ENCODE measurements around the gene STUB1. TPM values are rescaled to one million over a fixed set of nuclear protein-coding genes. Genes with fewer than 3 reads are reported as not detected.

The STUB1 gene
- total and polyA plus RNA-seq, 4 donors = 67.4 to 169 (median 105) TPM

DNA sequence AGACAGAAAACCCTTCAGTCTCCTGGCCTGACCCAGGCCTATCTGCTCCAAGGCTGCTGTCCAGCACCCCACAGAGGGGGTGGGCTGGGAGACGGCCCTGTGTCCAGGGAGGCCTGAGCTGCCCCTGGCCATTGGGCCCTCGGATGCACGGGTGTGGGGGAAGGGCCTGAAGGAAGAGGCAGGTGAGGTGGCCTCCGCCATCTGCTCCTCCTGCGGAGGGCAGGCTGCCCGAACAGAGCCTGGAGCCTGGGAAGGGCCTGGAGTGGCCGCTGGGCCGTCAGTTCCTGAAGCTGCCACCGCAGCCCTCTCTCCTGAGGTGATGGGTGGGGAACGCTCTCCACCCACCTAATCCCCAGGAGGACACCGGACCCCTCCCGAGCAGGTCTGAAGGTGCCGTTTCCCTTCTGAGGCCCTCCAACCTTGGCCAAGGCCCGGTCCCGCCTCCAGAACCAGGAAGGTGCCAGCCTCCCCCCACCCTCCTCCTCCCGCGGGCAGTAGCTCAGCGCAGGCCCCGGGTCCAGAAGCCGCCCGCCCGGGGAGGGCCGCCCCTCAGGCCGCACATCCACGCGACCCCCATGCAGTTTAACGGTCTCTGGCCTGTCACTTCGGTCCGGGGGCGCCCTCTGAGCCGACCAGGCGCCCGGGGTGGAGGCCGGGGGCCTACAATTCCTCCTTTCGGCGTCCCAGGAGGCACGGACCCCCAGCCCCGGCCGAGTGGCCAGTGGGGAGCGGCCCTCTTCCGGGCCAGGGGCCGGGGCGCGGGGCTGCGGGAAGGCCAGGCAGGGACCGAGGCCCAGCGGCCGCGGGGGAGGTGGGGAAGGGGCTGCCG lies 24.6 kb downstream of the STUB1 start:
- H3K4me3 ChIP-seq (ENCODE audit: low read length in 2 of 2) = no peak overlapping the region

DNA sequence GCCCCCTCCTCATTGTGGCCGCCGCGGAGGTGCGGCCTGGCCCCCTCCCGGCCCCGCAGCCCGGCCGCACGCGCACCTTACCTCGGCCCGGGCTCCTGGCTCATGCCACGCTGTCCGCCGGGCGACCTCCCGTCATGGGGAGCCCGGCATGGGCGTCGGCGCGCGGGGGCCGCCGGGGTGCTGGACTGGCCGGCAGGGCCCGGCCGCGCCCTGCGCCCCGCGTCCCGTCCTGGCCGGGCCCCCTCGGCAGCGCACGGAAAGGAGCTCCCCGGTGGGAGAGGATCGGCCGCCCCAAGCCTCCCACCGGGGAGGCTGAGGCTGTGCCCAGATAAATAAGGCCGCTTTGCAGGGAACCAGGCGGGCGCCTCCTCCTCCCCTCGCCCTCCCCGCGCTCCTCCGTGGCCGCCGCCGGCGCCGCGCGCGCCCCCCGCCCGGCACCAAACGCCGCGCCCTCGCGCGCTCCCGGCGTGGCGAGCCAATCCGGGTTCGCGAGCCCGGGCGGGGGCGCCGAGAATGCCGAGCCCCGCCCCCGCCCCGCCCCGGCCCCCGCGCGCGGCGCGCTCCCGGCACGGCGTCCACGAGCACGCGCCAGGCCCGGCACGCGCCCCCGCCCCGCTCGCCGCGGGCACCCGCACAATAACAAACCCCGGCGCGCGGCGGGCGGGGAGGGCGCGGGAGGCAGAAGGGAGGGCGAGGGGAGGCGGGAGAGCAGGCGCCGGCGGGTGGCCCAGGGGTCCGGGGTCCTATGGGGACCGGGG lies 25.4 kb downstream of the STUB1 start, which contains the start of gene FBXL16:
Gene FBXL16, minus strand, starts transcription at position 371 of the 758 bp plus-strand sequence. CDS start 8,396 bp downstream, outside the sequence.
- 0 to 1% methylated on average over 49 to 115 of the region's 115 CpGs for WGBS, 2 donors
- H3K9me3 ChIP-seq (ENCODE audit: control insufficient read depth, low read length) = no peaks in the 10 kb centered on the region
- H3K27me3 ChIP-seq (ENCODE audit: control insufficient read depth in 1 of 2, insufficient read depth in 2 of 2, low read length in 1 of 2) = no peaks in the 10 kb centered on the region
- no peak within 1 kb of the TSS for H3K27ac ChIP-seq (ENCODE audit: low read depth in 1 of 2, low read length in 2 of 2)
- ATAC-seq (ENCODE audit: low FRiP score) (no peak), DNase-seq (no peak)
- H3K4me1 ChIP-seq (ENCODE audit: control insufficient read depth in 1 of 2, insufficient read depth in 2 of 2, low read length in 2 of 2) = no peaks in the 10 kb centered on the region
- intact Hi-C loops (cut with DNase I) = no loop called here
- no peak within 1 kb of the TSS for H3K4me3 ChIP-seq (ENCODE audit: low read length in 2 of 2)
- H3K36me3 ChIP-seq (ENCODE audit: control insufficient read depth in 1 of 2, insufficient read depth in 2 of 2, low read length in 1 of 2) = no peaks in the 10 kb centered on the region

More for the DNA sequence above, 24.6 kb downstream of the STUB1 start:
- Histone ChIP-seq H3K4me1 (ENCODE audit: control insufficient read depth in 1 of 2, insufficient read depth in 2 of 2, low read length in 2 of 2) (no peaks in the 10 kb centered on the region), H3K36me3 (ENCODE audit: control insufficient read depth in 1 of 2, insufficient read depth in 2 of 2, low read length in 1 of 2) (no peaks in the 10 kb centered on the region), H3K27ac (ENCODE audit: low read depth in 1 of 2, low read length in 2 of 2) (no peak overlapping the region), H3K27me3 (ENCODE audit: control insufficient read depth in 1 of 2, insufficient read depth in 2 of 2, low read length in 1 of 2) (no peaks in the 10 kb centered on the region), H3K9me3 (ENCODE audit: control insufficient read depth, low read length) (no peaks in the 10 kb centered on the region)
- no peak for ATAC-seq (ENCODE audit: low FRiP score)
- intact Hi-C loops (cut with DNase I) = no loop called here
- DNase-seq = no peak
- 9 to 10% methylated on average over 37 to 50 of the region's 50 CpGs for WGBS, 2 donors

DNA sequence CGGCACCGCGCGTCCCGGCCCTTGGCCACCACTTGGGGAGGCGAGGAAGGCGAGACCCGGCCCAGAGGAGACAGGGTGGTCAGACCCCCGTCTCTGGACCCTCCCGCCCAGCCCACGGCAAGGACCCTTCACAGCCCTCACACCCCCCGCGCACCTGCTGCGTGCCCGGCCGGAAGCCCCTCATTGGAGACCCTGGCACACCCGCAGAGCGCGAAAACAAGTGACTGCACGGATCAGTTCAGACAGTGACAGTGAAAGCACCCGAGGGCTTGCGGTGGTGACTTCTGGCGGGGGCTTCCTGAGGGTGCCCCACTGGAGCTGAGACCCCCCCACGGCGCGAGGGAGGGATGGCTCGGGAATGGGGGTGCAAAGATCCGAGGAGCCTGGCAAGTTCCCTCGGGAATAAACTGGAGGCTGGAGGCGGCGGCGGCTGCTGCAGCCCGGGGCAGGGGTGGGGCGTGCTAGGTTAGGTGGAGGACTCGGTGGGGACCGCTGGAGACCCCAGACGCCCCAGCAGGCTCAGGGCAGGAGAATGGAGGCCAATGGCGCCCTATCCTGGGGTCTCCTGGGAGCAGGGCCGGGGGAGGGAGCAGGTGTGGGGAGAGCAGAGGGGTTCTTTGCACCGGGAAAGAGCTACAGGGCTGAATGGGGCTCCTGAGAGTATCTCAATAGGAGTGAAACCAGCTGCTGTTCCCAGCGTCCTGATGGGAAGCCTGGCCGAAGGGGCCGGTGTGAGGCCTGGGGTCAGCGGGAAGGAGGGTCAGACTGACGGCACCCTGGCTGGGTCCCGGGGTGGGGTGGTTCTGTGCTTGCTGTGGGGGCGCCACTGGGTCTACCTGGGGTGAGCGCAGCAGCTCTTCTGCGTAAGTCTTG lies 26.2 kb downstream of the STUB1 start:
- Histone ChIP-seq H3K27me3 (ENCODE audit: control insufficient read depth in 1 of 2, insufficient read depth in 2 of 2, low read length in 1 of 2) (no peaks in the 10 kb centered on the region), H3K27ac (ENCODE audit: low read depth in 1 of 2, low read length in 2 of 2) (no peak overlapping the region)

DNA sequence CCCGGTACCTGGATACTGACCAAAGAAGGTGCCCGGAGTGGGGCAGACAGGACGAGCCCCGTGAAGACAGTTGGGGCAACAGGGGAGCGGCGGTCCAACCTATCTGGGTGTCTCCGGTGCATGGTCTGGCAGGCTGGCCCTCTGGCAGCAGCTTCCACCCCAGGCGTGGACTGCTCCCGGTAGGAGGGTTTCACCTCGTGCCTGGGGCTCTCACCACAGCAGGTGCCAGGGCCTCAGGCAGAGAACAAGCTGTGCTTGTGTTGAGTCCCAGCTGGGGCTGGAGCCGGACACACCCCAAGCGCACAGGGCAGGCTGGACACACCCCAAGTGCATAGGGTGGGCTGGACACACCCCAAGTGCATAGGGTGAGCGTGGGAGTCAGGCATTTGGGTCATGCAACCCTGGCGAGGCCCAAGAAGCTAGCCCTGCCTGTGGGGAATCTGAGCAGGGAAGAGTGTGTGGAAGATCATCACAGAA lies 26.9 kb downstream of the STUB1 start:
- Histone ChIP-seq H3K27me3 (ENCODE audit: control insufficient read depth in 1 of 2, insufficient read depth in 2 of 2, low read length in 1 of 2) (no peaks in the 10 kb centered on the region), H3K36me3 (ENCODE audit: control insufficient read depth in 1 of 2, insufficient read depth in 2 of 2, low read length in 1 of 2) (no peaks in the 10 kb centered on the region), H3K4me3 (ENCODE audit: low read length in 2 of 2) (no peak overlapping the region), H3K4me1 (ENCODE audit: control insufficient read depth in 1 of 2, insufficient read depth in 2 of 2, low read length in 2 of 2) (no peaks in the 10 kb centered on the region), H3K9me3 (ENCODE audit: control insufficient read depth, low read length) (no peaks in the 10 kb centered on the region), H3K27ac (ENCODE audit: low read depth in 1 of 2, low read length in 2 of 2) (no peak overlapping the region)
- whole genome bisulfite sequencing, 2 donors = 35 to 36% methylated on average over 13 to 14 of the region's 14 CpGs
- DNase-seq = no peak
- no peak for ATAC-seq (ENCODE audit: low FRiP score)
- intact Hi-C loops (cut with DNase I) = no loop called here

More for the DNA sequence above, 26.2 kb downstream of the STUB1 start:
- WGBS, 2 donors = 3% methylated on average over 36 to 49 of the region's 49 CpGs
- no peaks in the 10 kb centered on the region for H3K4me1 ChIP-seq (ENCODE audit: control insufficient read depth in 1 of 2, insufficient read depth in 2 of 2, low read length in 2 of 2)
- H3K9me3 ChIP-seq (ENCODE audit: control insufficient read depth, low read length) = no peaks in the 10 kb centered on the region
- no peak for DNase-seq
- intact Hi-C loops (cut with DNase I) = no loop called here
- H3K4me3 ChIP-seq (ENCODE audit: low read length in 2 of 2) = no peak overlapping the region
- H3K36me3 ChIP-seq (ENCODE audit: control insufficient read depth in 1 of 2, insufficient read depth in 2 of 2, low read length in 1 of 2) = no peaks in the 10 kb centered on the region
- ATAC-seq (ENCODE audit: low FRiP score) = no peak

DNA sequence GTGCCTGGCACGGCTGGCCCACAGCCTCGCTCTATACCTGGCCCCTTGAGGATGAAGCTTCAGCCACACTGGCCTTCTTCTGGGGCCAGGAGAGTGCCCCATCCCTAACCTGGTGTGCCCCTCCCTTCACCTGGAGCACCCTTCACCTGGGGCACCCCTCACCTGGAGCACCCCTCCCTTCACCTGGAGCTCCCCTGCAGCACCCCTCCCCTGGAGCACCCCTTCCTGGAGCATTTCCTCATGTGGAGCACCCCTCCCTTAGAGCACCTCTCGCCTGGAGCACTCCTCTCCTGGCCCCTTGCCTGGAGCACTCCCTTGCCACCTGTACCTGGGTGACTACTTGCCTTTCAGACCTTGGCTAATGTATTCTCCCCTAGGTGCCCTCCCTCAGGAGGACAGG lies 27.8 kb downstream of the STUB1 start:
- DNase-seq (no peak), ATAC-seq (ENCODE audit: low FRiP score) (no peak)
- H3K27ac ChIP-seq (ENCODE audit: low read depth in 1 of 2, low read length in 2 of 2) = no peak overlapping the region
- no peaks in the 10 kb centered on the region for H3K9me3 ChIP-seq (ENCODE audit: control insufficient read depth, low read length)
- no peaks in the 10 kb centered on the region for H3K27me3 ChIP-seq (ENCODE audit: control insufficient read depth in 1 of 2, insufficient read depth in 2 of 2, low read length in 1 of 2)
- WGBS, 2 donors = 54 to 61% methylated on average over 3 of the region's 3 CpGs
- no peaks in the 10 kb centered on the region for H3K36me3 ChIP-seq (ENCODE audit: control insufficient read depth in 1 of 2, insufficient read depth in 2 of 2, low read length in 1 of 2)
- H3K4me3 ChIP-seq (ENCODE audit: low read length in 2 of 2) = no peak overlapping the region
- intact Hi-C loops (cut with DNase I) = no loop called here
- H3K4me1 ChIP-seq (ENCODE audit: control insufficient read depth in 1 of 2, insufficient read depth in 2 of 2, low read length in 2 of 2) = no peaks in the 10 kb centered on the region

DNA sequence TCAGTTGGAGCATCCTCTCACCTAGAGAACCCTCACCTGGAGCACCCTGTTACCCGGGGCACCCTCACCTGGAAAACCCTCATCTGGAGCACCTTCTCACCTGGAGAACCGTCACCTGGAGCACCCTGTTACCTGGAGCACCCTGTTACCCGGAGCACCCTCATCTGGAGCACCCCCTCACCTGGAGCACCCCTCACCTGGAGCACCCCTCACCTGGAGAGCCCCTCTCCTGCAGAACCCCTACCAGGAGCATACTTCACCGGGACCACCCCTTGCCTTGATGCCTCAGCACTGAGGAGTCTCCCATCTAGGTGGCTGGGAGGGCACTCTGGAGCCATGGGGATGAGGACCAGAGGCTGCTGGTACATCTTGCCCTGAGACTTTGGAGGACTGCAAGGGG lies 28.7 kb downstream of the STUB1 start:
- ATAC-seq (ENCODE audit: low FRiP score) (no peak), DNase-seq (no peak)
- Histone ChIP-seq H3K9me3 (ENCODE audit: control insufficient read depth, low read length) (no peaks in the 10 kb centered on the region), H3K27ac (ENCODE audit: low read depth in 1 of 2, low read length in 2 of 2) (no peak overlapping the region), H3K27me3 (ENCODE audit: control insufficient read depth in 1 of 2, insufficient read depth in 2 of 2, low read length in 1 of 2) (no peaks in the 10 kb centered on the region), H3K4me3 (ENCODE audit: low read length in 2 of 2) (no peak overlapping the region), H3K36me3 (ENCODE audit: control insufficient read depth in 1 of 2, insufficient read depth in 2 of 2, low read length in 1 of 2) (no peaks in the 10 kb centered on the region), H3K4me1 (ENCODE audit: control insufficient read depth in 1 of 2, insufficient read depth in 2 of 2, low read length in 2 of 2) (no peaks in the 10 kb centered on the region)
- intact Hi-C loops (cut with DNase I) = no loop called here
- WGBS, 2 donors = 64 to 76% methylated on average over 4 of the region's 4 CpGs

DNA sequence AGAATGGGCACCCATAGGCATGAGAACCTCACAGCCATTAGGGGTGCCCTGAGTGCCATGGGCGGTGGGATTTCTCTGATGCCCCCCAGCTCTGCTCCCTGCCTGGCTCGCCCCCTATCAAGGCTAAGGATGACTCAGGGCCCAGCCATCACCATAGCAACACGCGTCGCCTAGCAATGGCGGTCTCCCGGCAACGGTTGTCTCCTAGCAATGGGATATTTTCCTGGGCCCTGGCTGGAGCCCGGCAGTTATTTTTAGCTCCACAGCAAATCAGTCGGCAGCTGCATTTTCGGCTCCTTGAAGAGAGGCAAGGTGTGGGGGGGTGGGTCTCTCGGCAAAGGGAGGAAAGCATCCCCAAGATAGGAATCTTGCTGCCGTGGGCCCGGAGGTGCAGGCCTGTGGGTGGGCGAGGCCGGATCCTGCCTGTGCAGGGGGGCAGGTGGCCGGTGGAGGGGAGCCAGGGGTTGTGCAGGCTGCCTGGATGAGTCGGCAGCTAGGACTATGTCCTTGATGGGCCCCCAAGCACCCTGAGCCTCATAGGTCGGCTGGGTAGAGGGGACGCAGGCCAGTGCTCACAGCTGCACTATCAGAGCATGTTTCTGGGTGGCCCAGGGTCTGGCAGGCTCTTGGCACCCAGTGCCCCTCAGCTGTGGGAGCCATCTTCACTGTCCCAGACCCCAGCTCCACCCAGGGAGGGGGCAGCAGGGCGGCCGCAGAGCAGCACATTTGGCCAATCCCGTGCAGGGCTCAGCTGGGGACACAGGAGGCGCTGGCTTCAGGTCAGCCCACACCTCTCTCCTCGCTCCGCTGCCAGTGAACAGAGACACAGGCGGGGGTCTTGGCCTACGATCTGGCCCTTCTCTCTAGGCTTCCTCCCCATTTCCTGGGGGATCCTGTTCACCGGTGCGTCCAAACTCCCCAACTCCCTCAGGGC lies 29.6 kb downstream of the STUB1 start:
- ATAC-seq (ENCODE audit: low FRiP score) (no peak), DNase-seq (no peak)
- Histone ChIP-seq H3K9me3 (ENCODE audit: control insufficient read depth, low read length) (no peaks in the 10 kb centered on the region), H3K4me3 (ENCODE audit: low read length in 2 of 2) (no peak overlapping the region), H3K27ac (ENCODE audit: low read depth in 1 of 2, low read length in 2 of 2) (no peak overlapping the region), H3K4me1 (ENCODE audit: control insufficient read depth in 1 of 2, insufficient read depth in 2 of 2, low read length in 2 of 2) (no peaks in the 10 kb centered on the region), H3K27me3 (ENCODE audit: control insufficient read depth in 1 of 2, insufficient read depth in 2 of 2, low read length in 1 of 2) (no peaks in the 10 kb centered on the region), H3K36me3 (ENCODE audit: control insufficient read depth in 1 of 2, insufficient read depth in 2 of 2, low read length in 1 of 2) (no peaks in the 10 kb centered on the region)
- 14 to 17% methylated on average over 30 of the region's 30 CpGs for WGBS, 2 donors
- intact Hi-C loops (cut with DNase I) = loop anchor here (5.0 to 10.0 kb wide), 3 partner anchors 77 to 347 kb away; partner anchors contain the start of genes CHTF18 (in 1 of the 2), LMF1 (in 1 of the 2) and RPUSD1 (in 1 of the 2)

Data from aorta (tissue), 5 donors.